Mesendoderm (in vitro differentiated cells): ENCODE data around the gene POC1A.

Experiments
- DNase-seq: peaks from one replicate; pipeline ENCODE4 v3.0.0; 2013
- H2AK5ac ChIP-seq: 2 replicates; pipeline ENCODE4 v1.6.1; 2013; ENCODE audit warnings: low read length, inconsistent platforms
- H2BK120ac ChIP-seq: 2 replicates; pipeline ENCODE4 v1.6.1; 2013; ENCODE audit warnings: low read depth, mild to moderate bottlenecking, low read length, moderate library complexity, mixed read lengths
- H2BK15ac ChIP-seq: replicated peaks from 2 replicates; pipeline ENCODE4 v1.6.1; 2013; ENCODE audit warnings: low read depth, mild to moderate bottlenecking, moderate library complexity
- H2BK5ac ChIP-seq: 2 replicates; pipeline ENCODE4 v1.6.1; 2013; ENCODE audit warnings: low read length, inconsistent platforms
- H3K18ac ChIP-seq: 2 replicates; pipeline ENCODE4 v1.6.1; 2013; ENCODE audit warnings: mild to moderate bottlenecking, low read length, mixed read lengths
- H3K23ac ChIP-seq: one replicate; pipeline ENCODE4 v1.6.1; 2013; ENCODE audit warnings: low read length
- H3K27ac ChIP-seq: 2 replicates; pipeline ENCODE4 v1.5.1; 2013; ENCODE audit warnings: low read depth, mild to moderate bottlenecking, inconsistent platforms, low read length, moderate library complexity
- H3K27me3 ChIP-seq: 2 replicates; pipeline ENCODE4 v1.6.1; 2013; ENCODE audit warnings: low read length, control low read depth, mild to moderate bottlenecking, inconsistent platforms; ENCODE audit not compliant: insufficient read depth, poor library complexity
- H3K36me3 ChIP-seq: 2 replicates; pipeline ENCODE4 v1.6.1; 2013; ENCODE audit warnings: low read length, inconsistent platforms; ENCODE audit not compliant: control insufficient read depth, insufficient read depth
- H3K4ac ChIP-seq: one replicate; pipeline ENCODE4 v1.6.1; 2013; ENCODE audit warnings: low read depth, mild to moderate bottlenecking, low read length, moderate library complexity
- H3K4me1 ChIP-seq: 2 replicates; pipeline ENCODE4 v1.6.1; 2013; ENCODE audit warnings: low read depth, low read length, inconsistent platforms; ENCODE audit not compliant: control insufficient read depth
- H3K4me2 ChIP-seq: 2 replicates; pipeline ENCODE4 v1.6.1; 2013; ENCODE audit warnings: low read length
- H3K4me3 ChIP-seq: 2 replicates; pipeline ENCODE4 v1.5.1; 2013; ENCODE audit warnings: mild to moderate bottlenecking, low read length
- H3K56ac ChIP-seq: one replicate; pipeline ENCODE4 v1.6.1; 2013; ENCODE audit warnings: low read length
- H3K79me1 ChIP-seq: 2 replicates; pipeline ENCODE4 v1.6.1; 2013; ENCODE audit warnings: low read length, inconsistent platforms
- H3K79me2 ChIP-seq: 2 replicates; pipeline ENCODE4 v1.6.1; 2013; ENCODE audit warnings: mild to moderate bottlenecking, low read length; ENCODE audit not compliant: control insufficient read depth, insufficient read depth
- H3K9ac ChIP-seq: 2 replicates; pipeline ENCODE4 v1.6.1; 2013; ENCODE audit warnings: low read length, inconsistent platforms
- H4K5ac ChIP-seq: one replicate; pipeline ENCODE4 v1.6.1; 2013; ENCODE audit warnings: low read length
- H4K8ac ChIP-seq: one replicate; pipeline ENCODE4 v1.6.1; 2013; ENCODE audit warnings: low read depth, mild to moderate bottlenecking, control low read depth, low read length, moderate library complexity
- WGBS: extraction: QIAGEN DNeasy Blood & Tissue Kit; methylation state at CpG from one replicate; pipeline ENCODE4 v1.1.7; 2013; ENCODE audit warnings: low lambda C conversion rate, missing lambda C conversion rate; ENCODE audit not compliant: insufficient coverage; ENCODE audit errors: extremely low coverage; 5-methylcytosine and 5-hydroxymethylcytosine counted together

The POC1A gene

GRCh38 chr3:52086976-52087663, 67.1 kb downstream of the POC1A start:
- Histone ChIP-seq H3K36me3 (no peaks in the 10 kb centered on the region), H2BK15ac (no peak overlapping the region), H4K8ac (no peak overlapping the region), H3K27me3 (no peaks in the 10 kb centered on the region), H3K4me3 (no peak overlapping the region), H3K79me2 (no peaks in the 10 kb centered on the region), H3K23ac (no peak overlapping the region), H2BK120ac (no peak overlapping the region), H2AK5ac (no peak overlapping the region), H2BK5ac (no peak overlapping the region), H3K18ac (no peak overlapping the region), H3K27ac (no peak overlapping the region), H3K4me1 (no peaks in the 10 kb centered on the region), H3K9ac (no peak overlapping the region), H3K56ac (no peak overlapping the region), H3K4me2 (no peak overlapping the region), H4K5ac (no peak overlapping the region), H3K4ac (no peak overlapping the region), H3K79me1 (no peaks in the 10 kb centered on the region)
- no peak for DNase-seq
- no CpG with 5 or more reads among the region's 8 CpGs for WGBS

GRCh38 chr3:52086461-52086860, 67.8 kb downstream of the POC1A start:
- no peaks in the 10 kb centered on the region for H3K27me3 ChIP-seq
- H3K18ac ChIP-seq = no peak overlapping the region
- no peak overlapping the region for H3K4ac ChIP-seq
- no peak overlapping the region for H2BK5ac ChIP-seq
- H3K4me3 ChIP-seq = no peak overlapping the region
- no peak overlapping the region for H3K27ac ChIP-seq
- H2BK15ac ChIP-seq = no peak overlapping the region
- no peak overlapping the region for H4K5ac ChIP-seq
- peak overlapping the region; percentile 25 for H3K56ac ChIP-seq
- no CpG with 5 or more reads among the region's 6 CpGs for WGBS
- no peak for DNase-seq
- no peak overlapping the region for H2BK120ac ChIP-seq
- H3K36me3 ChIP-seq = no peaks in the 10 kb centered on the region
- no peak overlapping the region for H2AK5ac ChIP-seq
- H3K79me1 ChIP-seq = no peaks in the 10 kb centered on the region
- no peak overlapping the region for H3K9ac ChIP-seq
- no peaks in the 10 kb centered on the region for H3K4me1 ChIP-seq
- no peak overlapping the region for H4K8ac ChIP-seq
- H3K79me2 ChIP-seq = no peaks in the 10 kb centered on the region
- no peak overlapping the region for H3K23ac ChIP-seq
- H3K4me2 ChIP-seq = no peak overlapping the region

- H3K4me1 ChIP-seq = no peaks in the 10 kb centered on the region
- no peak overlapping the region for H3K18ac ChIP-seq
- no peaks in the 10 kb centered on the region for H3K27me3 ChIP-seq
- H4K8ac ChIP-seq = no peak overlapping the region
- H3K56ac ChIP-seq = no peak overlapping the region
- H3K4me3 ChIP-seq = no peak overlapping the region
- no peak overlapping the region for H3K9ac ChIP-seq
- DNase-seq = no peak
- no peaks in the 10 kb centered on the region for H3K36me3 ChIP-seq
- H3K4me2 ChIP-seq = no peak overlapping the region
- no peak overlapping the region for H4K5ac ChIP-seq
- WGBS = no CpG with 5 or more reads among the region's 10 CpGs
- no peaks in the 10 kb centered on the region for H3K79me1 ChIP-seq
- H3K27ac ChIP-seq = no peak overlapping the region
- H3K4ac ChIP-seq = no peak overlapping the region
- no peak overlapping the region for H2AK5ac ChIP-seq
- H3K23ac ChIP-seq = no peak overlapping the region
- H2BK120ac ChIP-seq = no peak overlapping the region
- H3K79me2 ChIP-seq = no peaks in the 10 kb centered on the region
- no peak overlapping the region for H2BK15ac ChIP-seq
- H2BK5ac ChIP-seq = no peak overlapping the region
Observed at GRCh38 chr3:52085681-52086282, 68.4 kb downstream of the POC1A start.

- H3K4me1 ChIP-seq = no peaks in the 10 kb centered on the region
- no peak overlapping the region for H2AK5ac ChIP-seq
- H3K79me1 ChIP-seq = no peaks in the 10 kb centered on the region
- WGBS = no CpG with 5 or more reads among the region's 13 CpGs
- H2BK120ac ChIP-seq = no peak overlapping the region
- no peak overlapping the region for H3K4me2 ChIP-seq
- no peak overlapping the region for H4K8ac ChIP-seq
- DNase-seq = peak; percentile 29
- no peak overlapping the region for H3K27ac ChIP-seq
- no peaks in the 10 kb centered on the region for H3K36me3 ChIP-seq
- no peaks in the 10 kb centered on the region for H3K79me2 ChIP-seq
- no peak overlapping the region for H4K5ac ChIP-seq
- no peak overlapping the region for H3K56ac ChIP-seq
- no peak overlapping the region for H3K9ac ChIP-seq
- no peak overlapping the region for H3K18ac ChIP-seq
- H3K27me3 ChIP-seq = no peaks in the 10 kb centered on the region
- no peak overlapping the region for H3K4ac ChIP-seq
- no peak overlapping the region for H2BK15ac ChIP-seq
- no peak overlapping the region for H3K4me3 ChIP-seq
- no peak overlapping the region for H3K23ac ChIP-seq
- H2BK5ac ChIP-seq = no peak overlapping the region
Observed at GRCh38 chr3:52084954-52085680, 69.1 kb downstream of the POC1A start.

- no peaks in the 10 kb centered on the region for H3K4me1 ChIP-seq
- no peak overlapping the region for H3K56ac ChIP-seq
- H3K4ac ChIP-seq = no peak overlapping the region
- H3K4me3 ChIP-seq = no peak overlapping the region
- H2BK15ac ChIP-seq = no peak overlapping the region
- no peak for DNase-seq
- no peaks in the 10 kb centered on the region for H3K79me2 ChIP-seq
- no peaks in the 10 kb centered on the region for H3K27me3 ChIP-seq
- no peak overlapping the region for H3K9ac ChIP-seq
- H3K79me1 ChIP-seq = no peaks in the 10 kb centered on the region
- H4K8ac ChIP-seq = no peak overlapping the region
- WGBS = no CpG with 5 or more reads among the region's 9 CpGs
- no peaks in the 10 kb centered on the region for H3K36me3 ChIP-seq
- no peak overlapping the region for H2AK5ac ChIP-seq
- no peak overlapping the region for H4K5ac ChIP-seq
- H3K4me2 ChIP-seq = no peak overlapping the region
- H3K23ac ChIP-seq = no peak overlapping the region
- H2BK120ac ChIP-seq = no peak overlapping the region
- no peak overlapping the region for H2BK5ac ChIP-seq
- no peak overlapping the region for H3K18ac ChIP-seq
- H3K27ac ChIP-seq = no peak overlapping the region
Observed at GRCh38 chr3:52084216-52084945, 69.8 kb downstream of the POC1A start.
